HCT116 (cell line): ENCODE results near the gene CENPP.

Experiments used
- CTCF ChIP-seq, 3 experiments: fragments of 200-600 bp in 1 of 3; sonication (generic) in 1 of 3; IDR thresholded peaks in 2 of 3; conservative IDR thresholded peaks in 1 of 3; 2 replicates each; pipeline ENCODE4 v1.5.1; 2012 to 2017; ENCODE audit warnings: low read depth in 2 of 3, low read length in 2 of 3, antibody characterized with exemption in 1 of 3, borderline replicate concordance in 1 of 3, control low read depth in 1 of 3, mild to moderate bottlenecking in 1 of 3, mixed read lengths in 1 of 3, mixed run types in 1 of 3, moderate library complexity in 1 of 3; ENCODE audit not compliant: insufficient read depth in 1 of 3
- EZH2 ChIP-seq: fragments of 200-600 bp; sonication (generic); IDR thresholded peaks from 2 replicates; pipeline ENCODE4 v1.6.1; 2017; ENCODE audit warnings: antibody characterized with exemption, mixed run types
- EZH2phosphoT487 ChIP-seq: fragments of 200-600 bp; IDR thresholded peaks from 2 replicates; pipeline ENCODE4 v1.6.1; 2018; ENCODE audit warnings: antibody characterized with exemption, borderline replicate concordance
- POLR2A ChIP-seq: IDR thresholded peaks from 2 replicates; pipeline ENCODE4 v1.7.0; 2011; ENCODE audit warnings: borderline replicate concordance; ENCODE audit not compliant: insufficient read depth, insufficient read length; ENCODE audit errors: extremely low read depth
- POLR2AphosphoS5 ChIP-seq: IDR thresholded peaks from 2 replicates; pipeline ENCODE4 v1.6.1; 2011; ENCODE audit warnings: mild to moderate bottlenecking, low read depth, low read length, moderate library complexity
- RAD21 ChIP-seq: IDR thresholded peaks from 2 replicates; pipeline ENCODE4 v1.6.1; 2012; ENCODE audit warnings: low read depth, mild to moderate bottlenecking
- YY1 ChIP-seq: IDR thresholded peaks from 2 replicates; pipeline ENCODE4 v1.6.1; 2011; ENCODE audit warnings: low read length, low read depth, moderate library complexity, mild to moderate bottlenecking; ENCODE audit not compliant: insufficient replicate concordance; ENCODE audit errors: extremely low read depth
- ZNF274 ChIP-seq: fragments of 200-500 bp; sonication (Bioruptor generic); IDR thresholded peaks from 2 replicates; pipeline ENCODE4 v1.6.1; 2014; ENCODE audit warnings: mild to moderate bottlenecking, low read depth, low read length, inconsistent platforms

DNA sequence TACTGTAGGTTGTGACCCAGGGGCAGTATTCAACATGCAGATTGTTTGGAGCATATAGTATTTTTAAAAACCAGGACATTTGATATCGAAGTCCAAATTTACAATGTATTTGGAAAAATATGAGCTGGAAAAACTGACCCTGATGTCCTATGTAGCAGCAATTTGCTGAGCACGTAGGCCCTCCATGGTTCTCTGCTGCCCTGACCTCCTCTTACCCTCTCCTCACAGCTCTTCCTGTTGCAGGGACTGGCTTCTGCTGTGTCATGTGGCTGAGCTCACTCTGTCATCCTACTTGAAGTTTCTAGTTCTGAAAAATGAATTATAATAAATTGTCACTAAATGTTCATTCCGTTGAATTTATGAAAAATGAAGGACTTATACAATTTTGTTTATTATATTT is 160.6 kb downstream of the CENPP start:
- no peak for TF ChIP-seq CTCF (IDR thresholded peaks at IDR 0.05 in 2 of 3, conservative IDR thresholded peaks at IDR 0.05 in 1 of 3; ENCODE audit: borderline replicate concordance in 1 of 3, insufficient read depth in 1 of 3, low read depth in 2 of 3, low read length in 2 of 3)
- TF ChIP-seq EZH2phosphoT487, result no peak
- no peak for TF ChIP-seq ZNF274
- no peak for TF ChIP-seq POLR2A
- TF ChIP-seq EZH2, result no peak
- no peak for TF ChIP-seq RAD21
- no peak for TF ChIP-seq YY1
- TF ChIP-seq POLR2AphosphoS5, result no peak
